Measurements from ENCODE around the gene MYF5. TPM values are rescaled to one million over a fixed set of nuclear protein-coding genes. Genes with fewer than 3 reads are reported as not detected.

The MYF5 gene
- polyA plus RNA-seq, 1 experiment, result not detected

DNA sequence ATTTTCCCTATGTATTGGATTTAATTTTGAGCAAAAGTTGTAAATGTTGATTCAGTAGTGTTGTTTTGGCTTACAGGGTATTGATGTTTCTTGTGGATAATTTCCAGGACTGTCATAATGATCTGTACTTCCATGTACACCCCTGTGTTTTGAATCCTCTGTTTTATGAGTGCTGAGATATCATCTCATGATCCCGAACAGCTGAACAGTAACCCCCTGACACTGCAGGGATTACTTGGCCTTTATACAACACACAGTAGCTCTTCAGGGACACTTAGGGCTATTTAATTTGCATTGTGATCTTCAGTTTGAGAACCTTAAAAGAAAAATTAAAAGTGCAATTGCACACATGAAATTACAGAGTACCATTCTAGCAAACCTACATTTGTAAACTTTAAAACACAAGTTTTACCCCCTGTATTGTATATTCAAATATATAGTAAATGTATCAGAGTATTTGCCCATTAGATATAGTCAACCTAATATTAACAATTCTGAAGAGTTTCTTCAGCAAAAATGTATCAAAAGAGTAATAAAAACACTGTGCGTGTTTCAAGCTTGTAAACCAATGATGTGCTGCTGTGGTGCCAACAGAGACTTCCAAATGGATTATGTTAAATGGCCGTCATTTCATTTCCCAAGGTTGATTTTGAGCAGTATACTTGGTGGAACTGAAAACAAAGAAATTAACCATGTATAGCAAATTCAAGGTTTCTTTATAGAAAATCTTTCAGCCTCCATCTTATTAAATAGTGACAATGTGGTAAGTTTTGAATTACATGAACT is 37.2 kb upstream of the MYF5 start:
- Histone ChIP-seq H3K36me3 (ENCODE audit: control insufficient read depth, insufficient read depth, low read length) (no peaks in the 10 kb centered on the region), H3K27me3 (ENCODE audit: control insufficient read depth, insufficient read depth, low read length) (no peaks in the 10 kb centered on the region), H3K4me3 (ENCODE audit: low read depth, low read length) (no peak overlapping the region)
- POLR2A ChIA-PET, result no interaction called here
- no peak for DNase-seq (ENCODE audit: low read depth)
- CTCF ChIA-PET, result no interaction called here
- TF ChIP-seq CTCF (IDR thresholded peaks at IDR 0.05; ENCODE audit: insufficient read depth, low read depth, low read length), result no peak

GRCh38 chr12:80681287-80681686 is 35.4 kb upstream of the MYF5 start:
- H3K36me3 ChIP-seq (ENCODE audit: control insufficient read depth, insufficient read depth, low read length), result no peaks in the 10 kb centered on the region
- H3K4me3 ChIP-seq (ENCODE audit: low read depth, low read length), result no peak overlapping the region
- no peaks in the 10 kb centered on the region for H3K27me3 ChIP-seq (ENCODE audit: control insufficient read depth, insufficient read depth, low read length)
- CTCF ChIA-PET, result no interaction called here
- POLR2A ChIA-PET, result no interaction called here
- no peak for DNase-seq (ENCODE audit: low read depth)
- TF ChIP-seq CTCF (IDR thresholded peaks at IDR 0.05; ENCODE audit: insufficient read depth, low read depth, low read length), result no peak

GRCh38 chr12:80681786-80682185 is 34.9 kb upstream of the MYF5 start:
- Histone ChIP-seq H3K36me3 (ENCODE audit: control insufficient read depth, insufficient read depth, low read length) (no peaks in the 10 kb centered on the region), H3K4me3 (ENCODE audit: low read depth, low read length) (no peak overlapping the region), H3K27me3 (ENCODE audit: control insufficient read depth, insufficient read depth, low read length) (no peaks in the 10 kb centered on the region)
- TF ChIP-seq CTCF (IDR thresholded peaks at IDR 0.05; ENCODE audit: insufficient read depth, low read depth, low read length), result no peak
- POLR2A ChIA-PET, result no interaction called here
- DNase-seq (ENCODE audit: low read depth), result no peak
- CTCF ChIA-PET, result no interaction called here

GRCh38 chr12:80684077-80684495 is 32.6 kb upstream of the MYF5 start:
- no peak for TF ChIP-seq CTCF (IDR thresholded peaks at IDR 0.05; ENCODE audit: insufficient read depth, low read depth, low read length)
- ChIA-PET POLR2A (no interaction called here), CTCF (no interaction called here)
- DNase-seq (ENCODE audit: low read depth), result no peak
- H3K4me3 ChIP-seq (ENCODE audit: low read depth, low read length), result no peak overlapping the region
- H3K27me3 ChIP-seq (ENCODE audit: control insufficient read depth, insufficient read depth, low read length), result no peaks in the 10 kb centered on the region
- no peaks in the 10 kb centered on the region for H3K36me3 ChIP-seq (ENCODE audit: control insufficient read depth, insufficient read depth, low read length)

DNA sequence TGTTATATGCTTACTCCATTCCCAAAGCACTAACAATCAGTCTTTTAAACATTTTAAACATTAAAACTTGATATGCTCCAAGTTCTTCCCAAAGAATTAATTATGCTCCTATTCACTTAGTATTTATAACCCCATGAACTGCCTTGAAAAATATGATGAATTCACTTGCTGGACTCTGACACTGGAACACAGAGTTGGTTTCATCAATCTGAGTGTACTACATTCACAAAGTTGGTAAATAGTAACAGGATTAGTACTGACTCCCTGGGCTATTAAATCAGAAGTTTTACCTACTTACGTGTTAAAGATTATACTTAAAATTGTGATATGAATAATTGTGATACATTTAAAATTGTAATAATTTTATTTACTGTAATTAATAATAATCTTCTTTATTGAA is 26.6 kb upstream of the MYF5 start:
- no peak overlapping the region for H3K4me3 ChIP-seq (ENCODE audit: low read depth, low read length)
- ChIA-PET POLR2A (no interaction called here), CTCF (interaction anchor here (1.2 kb wide), 1 partner anchor 91 kb away, joined by 3 read pairs; no protein-coding TSS in a partner anchor)
- H3K27me3 ChIP-seq (ENCODE audit: control insufficient read depth, insufficient read depth, low read length), result no peaks in the 10 kb centered on the region
- DNase-seq (ENCODE audit: low read depth), result no peak
- H3K36me3 ChIP-seq (ENCODE audit: control insufficient read depth, insufficient read depth, low read length), result no peaks in the 10 kb centered on the region
- no peak for TF ChIP-seq CTCF (IDR thresholded peaks at IDR 0.05; ENCODE audit: insufficient read depth, low read depth, low read length)
